PC-9 (cell line): Measurements from ENCODE around the gene SLC25A14. TPM values are rescaled to one million over a fixed set of nuclear protein-coding genes. Genes with fewer than 3 reads are reported as not detected.
"Not testable (repeated sequence)": the region's sequence is repeated elsewhere in the genome, so short reads cannot be mapped to it uniquely, and the experiment has no call there.

Experiments
- BruUV-seq: library from RNA; stranded (reverse); fragments of 400-500 nt; replicated peaks from 2 replicates; lab custom pipeline; 2021; lab: Mats Ljungman, UMichigan
- CTCF ChIA-PET: fragments of 300-600 bp; sonication (Branson Sonifier 250); formaldehyde crosslinking; loops from one replicate; lab custom pipeline; 2022; ENCODE audit warnings: antibody characterized with exemption; lab: Charles Lee
- POLR2A ChIA-PET: fragments of 300-600 bp; sonication (Branson Sonifier 250); formaldehyde crosslinking; loops from one replicate; lab custom pipeline; 2022; ENCODE audit warnings: antibody characterized with exemption; ENCODE audit not compliant: unreplicated experiment; lab: Charles Lee
- DNase-seq, 2 experiments: peaks; one replicate each; pipeline versions ENCODE4 v3.0.0 to v3.0.0-alpha.2; 2015 to 2022; ENCODE audit warnings: mixed read lengths in 1 of 2
- H2AFZ ChIP-seq: fragments of 200-600 bp; sonication (generic); 2 replicates; pipeline ENCODE4 v1.8.1; 2017; ENCODE audit warnings: antibody characterized with exemption
- H3F3A ChIP-seq: fragments of 200-600 bp; sonication (generic); 2 replicates; pipeline ENCODE4 v1.8.1; 2017; ENCODE audit warnings: antibody characterized with exemption, mild to moderate bottlenecking, low read depth; ENCODE audit not compliant: insufficient read depth
- H3K27ac ChIP-seq: fragments of 200-600 bp; sonication (generic); 2 replicates; pipeline ENCODE4 v1.6.1; 2016; ENCODE audit warnings: mixed run types
- H3K27me3 ChIP-seq: fragments of 200-600 bp; sonication (generic); 2 replicates; pipeline ENCODE4 v1.6.1; 2016; ENCODE audit warnings: low read depth, mixed run types; ENCODE audit not compliant: insufficient read depth
- H3K36me3 ChIP-seq: fragments of 200-600 bp; sonication (generic); 2 replicates; pipeline ENCODE4 v1.6.1; 2016; ENCODE audit warnings: low read depth, mixed run types
- H3K4me1 ChIP-seq: fragments of 200-600 bp; sonication (generic); replicated peaks from 2 replicates; pipeline ENCODE4 v1.6.1; 2016; ENCODE audit warnings: mixed run types; ENCODE audit not compliant: insufficient read depth
- H3K4me2 ChIP-seq: fragments of 200-600 bp; sonication (generic); 2 replicates; pipeline ENCODE4 v1.6.1; 2017; ENCODE audit warnings: mixed run types
- H3K4me3 ChIP-seq: fragments of 200-600 bp; sonication (generic); 2 replicates; pipeline ENCODE4 v1.6.1; 2016; ENCODE audit warnings: mixed run types
- H3K79me2 ChIP-seq: fragments of 200-600 bp; sonication (generic); 2 replicates; pipeline ENCODE4 v1.6.1; 2017; ENCODE audit warnings: low read depth, mixed run types
- H3K9me2 ChIP-seq: fragments of 200-600 bp; sonication (generic); 2 replicates; pipeline ENCODE4 v1.8.1; 2017; ENCODE audit warnings: mild to moderate bottlenecking; ENCODE audit not compliant: insufficient read depth
- H3K9me3 ChIP-seq: fragments of 200-600 bp; sonication (generic); 2 replicates; pipeline ENCODE4 v1.8.1; 2016; ENCODE audit warnings: low read depth; ENCODE audit not compliant: insufficient read depth
- H4K20me1 ChIP-seq: fragments of 200-600 bp; sonication (generic); 2 replicates; pipeline ENCODE4 v1.8.1; 2017; ENCODE audit not compliant: insufficient read depth
- EZH2 ChIP-seq: fragments of 200-600 bp; sonication (generic); IDR thresholded peaks from 2 replicates; pipeline ENCODE4 v1.8.0; 2017; ENCODE audit warnings: antibody characterized with exemption, low read depth
- intact Hi-C: fragments of 100-400 bp; cut with micrococcal nuclease; formaldehyde crosslinking; loops from one replicate; pipeline ENCODE4 v1.10.0; 2022; ENCODE audit not compliant: unreplicated experiment
- total RNA-seq: library from RNA; stranded (reverse); gene quantifications from 2 replicates; pipeline ENCODE4 v1.2.3, GENCODE V29; 2021
- TF ChIP-seq, protein P1 (sequence below): fragments of 200-600 bp; sonication (generic); conservative IDR thresholded peaks from 2 replicates; pipeline ENCODE4 v1.6.1; 2017; ENCODE audit warnings: mixed run types, antibody characterized with exemption, mild to moderate bottlenecking, moderate library complexity

The SLC25A14 gene
- total RNA-seq, 1 experiment from 2014 or later, result 30.4 TPM

DNA sequence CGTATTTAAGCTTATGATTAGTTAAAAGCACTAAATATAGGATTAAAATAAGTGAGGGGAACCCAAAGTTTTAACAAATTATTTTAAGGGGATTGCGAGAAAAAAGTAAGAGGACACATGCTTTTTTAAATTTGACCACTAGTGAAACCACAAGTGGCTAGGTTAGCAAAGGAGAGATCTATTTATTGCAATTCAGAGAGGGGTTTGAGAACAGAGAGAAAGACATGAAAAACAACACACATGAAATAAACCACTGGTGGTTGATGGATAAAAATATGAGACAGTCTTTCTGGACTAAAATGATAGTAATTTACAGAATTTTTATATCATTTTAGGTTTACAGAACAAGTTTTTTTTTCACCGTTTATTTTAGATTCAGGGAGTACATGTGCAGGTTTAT, 11.8 kb downstream of the SLC25A14 start:
- no peaks in the 10 kb centered on the region for H3K9me2 ChIP-seq
- POLR2A ChIA-PET, result no interaction called here
- no peak overlapping the region for H3K27ac ChIP-seq
- BruUV-seq, result no TSS peak
- peaks cover 6% of the 10 kb centered on the region for H3K36me3 ChIP-seq
- H4K20me1 ChIP-seq, result no peaks in the 10 kb centered on the region
- DNase-seq, result no peak
- H3K4me1 ChIP-seq, result no peaks in the 10 kb centered on the region
- intact Hi-C loops, result no loop called here
- TF ChIP-seq, protein P1, sequence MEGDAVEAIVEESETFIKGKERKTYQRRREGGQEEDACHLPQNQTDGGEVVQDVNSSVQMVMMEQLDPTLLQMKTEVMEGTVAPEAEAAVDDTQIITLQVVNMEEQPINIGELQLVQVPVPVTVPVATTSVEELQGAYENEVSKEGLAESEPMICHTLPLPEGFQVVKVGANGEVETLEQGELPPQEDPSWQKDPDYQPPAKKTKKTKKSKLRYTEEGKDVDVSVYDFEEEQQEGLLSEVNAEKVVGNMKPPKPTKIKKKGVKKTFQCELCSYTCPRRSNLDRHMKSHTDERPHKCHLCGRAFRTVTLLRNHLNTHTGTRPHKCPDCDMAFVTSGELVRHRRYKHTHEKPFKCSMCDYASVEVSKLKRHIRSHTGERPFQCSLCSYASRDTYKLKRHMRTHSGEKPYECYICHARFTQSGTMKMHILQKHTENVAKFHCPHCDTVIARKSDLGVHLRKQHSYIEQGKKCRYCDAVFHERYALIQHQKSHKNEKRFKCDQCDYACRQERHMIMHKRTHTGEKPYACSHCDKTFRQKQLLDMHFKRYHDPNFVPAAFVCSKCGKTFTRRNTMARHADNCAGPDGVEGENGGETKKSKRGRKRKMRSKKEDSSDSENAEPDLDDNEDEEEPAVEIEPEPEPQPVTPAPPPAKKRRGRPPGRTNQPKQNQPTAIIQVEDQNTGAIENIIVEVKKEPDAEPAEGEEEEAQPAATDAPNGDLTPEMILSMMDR, result no peak
- TF ChIP-seq EZH2, result no peak
- H2AFZ ChIP-seq, result no peak overlapping the region
- no peaks in the 10 kb centered on the region for H3K27me3 ChIP-seq
- H3K79me2 ChIP-seq, result no peaks in the 10 kb centered on the region
- H3K4me3 ChIP-seq, result no peak overlapping the region
- CTCF ChIA-PET, result no interaction called here
- H3F3A ChIP-seq, result no peaks in the 10 kb centered on the region
- no peaks in the 10 kb centered on the region for H3K9me3 ChIP-seq
- H3K4me2 ChIP-seq, result no peak overlapping the region

DNA sequence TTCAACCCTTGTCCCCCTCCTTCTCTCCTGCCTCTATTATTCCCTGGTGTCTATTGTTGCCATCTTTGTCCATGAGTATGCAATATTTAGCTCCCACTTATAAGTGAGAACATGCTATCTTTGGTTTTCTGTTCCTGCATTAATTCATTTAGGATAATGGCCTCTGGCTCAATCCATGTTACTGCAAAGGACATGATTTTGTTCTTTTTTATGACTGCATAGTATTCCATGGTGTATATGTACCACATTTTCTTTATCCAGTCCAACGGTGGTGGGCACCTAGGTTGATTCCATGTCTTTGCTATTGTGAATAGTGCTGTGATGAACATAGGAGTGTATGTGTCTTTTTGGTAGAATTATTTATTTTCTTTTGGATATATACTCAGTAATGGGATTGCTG, 12.3 kb downstream of the SLC25A14 start:
- H3K27ac ChIP-seq, H3K9me3 ChIP-seq, H3K36me3 ChIP-seq, H3K4me2 ChIP-seq, H4K20me1 ChIP-seq, H3K4me3 ChIP-seq, H3F3A ChIP-seq, H3K27me3 ChIP-seq, intact Hi-C loops, H3K79me2 ChIP-seq, BruUV-seq, H2AFZ ChIP-seq, DNase-seq, H3K9me2 ChIP-seq, POLR2A ChIA-PET, CTCF ChIA-PET, H3K4me1 ChIP-seq: not testable (repeated sequence)

DNA sequence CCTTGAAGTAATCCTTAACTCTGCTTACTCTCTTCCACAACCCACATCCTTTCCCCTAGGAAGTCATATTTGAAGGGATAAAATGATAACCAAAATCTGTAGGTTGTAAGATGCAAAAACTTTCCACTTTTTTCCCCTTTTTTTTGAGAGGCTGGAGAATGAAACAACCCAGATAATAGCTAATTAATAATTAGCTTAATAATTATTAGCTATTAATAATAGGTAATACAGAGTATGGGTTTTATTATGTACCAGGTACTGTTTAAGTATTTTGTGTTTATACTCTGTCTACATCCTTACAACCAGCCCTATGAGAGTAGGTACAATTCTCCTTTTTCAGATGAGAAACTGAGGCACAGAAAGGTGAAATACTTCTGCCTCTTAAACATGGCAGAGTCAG, 36.4 kb downstream of the SLC25A14 start:
- no peak for DNase-seq
- no peaks in the 10 kb centered on the region for H3K36me3 ChIP-seq
- ChIA-PET POLR2A (no interaction called here), CTCF (no interaction called here)
- TF ChIP-seq EZH2, result no peak
- TF ChIP-seq, protein P1, result no peak
- H3K4me1 ChIP-seq, result no peaks in the 10 kb centered on the region
- no peaks in the 10 kb centered on the region for H3K9me2 ChIP-seq
- no peak overlapping the region for H3K4me3 ChIP-seq
- H3F3A ChIP-seq, result no peaks in the 10 kb centered on the region
- intact Hi-C loops, result no loop called here
- H3K79me2 ChIP-seq, result no peaks in the 10 kb centered on the region
- H3K27me3 ChIP-seq, result no peaks in the 10 kb centered on the region
- no peak overlapping the region for H3K27ac ChIP-seq
- BruUV-seq, result no TSS peak
- H4K20me1 ChIP-seq, result no peaks in the 10 kb centered on the region
- no peak overlapping the region for H3K4me2 ChIP-seq
- H3K9me3 ChIP-seq, result no peaks in the 10 kb centered on the region
- no peak overlapping the region for H2AFZ ChIP-seq

DNA sequence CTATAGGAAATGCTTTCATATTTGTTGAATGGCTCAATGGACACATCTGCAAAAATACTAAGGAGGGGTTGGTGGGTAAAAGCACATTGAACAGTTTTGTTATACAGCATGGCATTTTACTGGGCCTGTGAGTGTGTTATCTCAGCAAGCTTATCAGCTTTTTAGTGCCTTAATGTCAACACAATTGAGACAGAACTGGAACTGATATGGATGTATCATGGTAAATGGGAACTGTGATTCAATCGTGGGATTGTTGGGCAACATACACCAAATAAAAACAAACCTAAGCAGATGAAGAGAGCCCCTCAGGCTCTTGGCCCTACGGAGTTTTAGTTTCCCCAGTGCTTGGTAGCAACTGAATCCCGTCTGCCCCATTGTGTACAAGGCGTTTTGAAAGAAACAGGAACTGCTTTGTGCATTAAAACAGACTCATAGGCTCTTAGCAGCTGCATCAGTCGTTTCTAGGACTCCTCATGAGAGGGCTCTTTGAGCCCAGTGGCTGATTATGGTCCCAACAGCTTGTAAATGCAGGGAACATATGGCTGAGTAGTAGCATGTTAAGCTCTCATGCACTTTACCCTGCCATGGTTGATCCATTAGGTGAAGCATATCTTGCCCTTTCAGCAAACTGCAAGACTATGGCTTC, 38.4 kb downstream of the SLC25A14 start:
- Histone ChIP-seq H3K79me2 (no peaks in the 10 kb centered on the region), H3K4me1 (no peaks in the 10 kb centered on the region), H3F3A (no peaks in the 10 kb centered on the region), H3K9me2 (no peaks in the 10 kb centered on the region), H3K36me3 (no peaks in the 10 kb centered on the region), H4K20me1 (no peaks in the 10 kb centered on the region), H3K4me3 (no peak overlapping the region), H3K9me3 (no peaks in the 10 kb centered on the region), H3K27me3 (peaks cover 3% of the 10 kb centered on the region; the same call in 1 of the 2 replicates), H2AFZ (no peak overlapping the region), H3K27ac (no peak overlapping the region), H3K4me2 (no peak overlapping the region)
- intact Hi-C loops, result no loop called here
- ChIA-PET CTCF (no interaction called here), POLR2A (no interaction called here)
- TF ChIP-seq, protein P1, result no peak
- no peak for TF ChIP-seq EZH2
- DNase-seq, result no peak
- no TSS peak for BruUV-seq
